OCI-LY7 (cell line): Measurements from ENCODE around the gene SETD1A. TPM values are rescaled to one million over a fixed set of nuclear protein-coding genes. Genes with fewer than 3 reads are reported as not detected.

Experiments
- BruUV-seq: library from RNA; stranded (reverse); fragments of 400-500 nt; replicated peaks from 2 replicates; lab custom pipeline; 2021; lab: Mats Ljungman, UMichigan
- CTCF ChIA-PET: fragments of 300-600 bp; sonication (Branson Sonifier 250); formaldehyde crosslinking; loops from one replicate; lab custom pipeline; 2022; ENCODE audit warnings: antibody characterized with exemption; ENCODE audit not compliant: unreplicated experiment; lab: Charles Lee
- POLR2A ChIA-PET: fragments of 300-600 bp; sonication (Branson Sonifier 250); formaldehyde crosslinking; loops from one replicate; lab custom pipeline; 2022; ENCODE audit warnings: antibody characterized with exemption; lab: Charles Lee
- DNase-seq: peaks from one replicate; pipeline ENCODE4 v3.0.0-alpha.2; 2015; ENCODE audit warnings: low spot score
- H2AFZ ChIP-seq: fragments of 200-600 bp; sonication (generic), shearing (Covaris generic); 2 replicates; pipeline ENCODE4 v1.6.1; 2014; ENCODE audit warnings: mild to moderate bottlenecking, antibody characterized with exemption, low read length, moderate library complexity
- H3K27ac ChIP-seq: fragments of 200-600 bp; sonication (generic); 2 replicates; pipeline ENCODE4 v1.5.1; 2014; ENCODE audit warnings: mixed run types, low read depth, mild to moderate bottlenecking, moderate library complexity, low read length, inconsistent platforms; ENCODE audit not compliant: poor library complexity, severe bottlenecking
- H3K36me3 ChIP-seq: fragments of 200-600 bp; sonication (generic); 2 replicates; pipeline ENCODE4 v1.6.1; 2014; ENCODE audit warnings: mild to moderate bottlenecking, antibody characterized with exemption, low read length, moderate library complexity, mixed read lengths; ENCODE audit not compliant: insufficient read depth
- H3K4me1 ChIP-seq: fragments of 200-600 bp; sonication (generic); 2 replicates; pipeline ENCODE4 v1.5.1; 2014; ENCODE audit warnings: mild to moderate bottlenecking, low read length; ENCODE audit not compliant: insufficient read depth, poor library complexity, severe bottlenecking
- H3K4me2 ChIP-seq: fragments of 200-600 bp; sonication (generic); 2 replicates; pipeline ENCODE4 v1.6.1; 2014; ENCODE audit warnings: mild to moderate bottlenecking, low read length
- H3K4me3 ChIP-seq: fragments of 200-600 bp; sonication (generic); 2 replicates; pipeline ENCODE4 v1.5.1; 2014; ENCODE audit warnings: mild to moderate bottlenecking, low read depth, low read length; ENCODE audit not compliant: poor library complexity, severe bottlenecking
- H3K79me2 ChIP-seq: fragments of 200-600 bp; sonication (generic); 2 replicates; pipeline ENCODE4 v1.6.1; 2016; ENCODE audit warnings: low read depth, mild to moderate bottlenecking, low read length, moderate library complexity, mixed read lengths; ENCODE audit not compliant: insufficient read depth
- H3K9me2 ChIP-seq: fragments of 200-600 bp; sonication (generic); 2 replicates; pipeline ENCODE4 v1.6.1; 2016; ENCODE audit warnings: mild to moderate bottlenecking, low read length, mixed read lengths; ENCODE audit not compliant: insufficient read depth
- H3K9me3 ChIP-seq: fragments of 200-600 bp; sonication (generic); 2 replicates; pipeline ENCODE4 v1.6.1; 2014; ENCODE audit warnings: mild to moderate bottlenecking, mixed run types, low read length, mixed read lengths
- H4K20me1 ChIP-seq: fragments of 200-600 bp; sonication (generic); 2 replicates; pipeline ENCODE4 v1.6.1; 2014; ENCODE audit warnings: mild to moderate bottlenecking, antibody characterized with exemption, low read length, moderate library complexity, mixed read lengths; ENCODE audit not compliant: insufficient read depth
- EZH2phosphoT487 ChIP-seq: fragments of 200-600 bp; sonication (generic); IDR thresholded peaks from 2 replicates; pipeline ENCODE4 v1.6.1; 2018; ENCODE audit warnings: low read depth, borderline replicate concordance, mild to moderate bottlenecking, mixed run types, antibody characterized with exemption, low read length, moderate library complexity, mixed read lengths
- intact Hi-C: fragments of 100-400 bp; cut with micrococcal nuclease; formaldehyde crosslinking; loops from one replicate; pipeline ENCODE4 v1.10.0; 2022; ENCODE audit not compliant: unreplicated experiment
- total RNA-seq, 2 experiments: library from RNA; depleted of rRNA in 1 of 2; stranded (reverse); fragments of >200 nt in 1 of 2; shearing (Covaris generic) in 1 of 2; gene quantifications; 2 replicates each; pipeline ENCODE4 v1.2.3, GENCODE V29; 2014 to 2022
- TF ChIP-seq, protein P1 (sequence below): fragments of 200-600 bp; sonication (generic); conservative IDR thresholded peaks from 2 replicates; pipeline ENCODE4 v1.5.1; 2014; ENCODE audit warnings: mild to moderate bottlenecking, antibody characterized with exemption, low read length, moderate library complexity, mixed read lengths

Gene SETD1A
- total RNA-seq, 2 experiments from 2014 or later = 8.6 to 36.0 TPM

DNA sequence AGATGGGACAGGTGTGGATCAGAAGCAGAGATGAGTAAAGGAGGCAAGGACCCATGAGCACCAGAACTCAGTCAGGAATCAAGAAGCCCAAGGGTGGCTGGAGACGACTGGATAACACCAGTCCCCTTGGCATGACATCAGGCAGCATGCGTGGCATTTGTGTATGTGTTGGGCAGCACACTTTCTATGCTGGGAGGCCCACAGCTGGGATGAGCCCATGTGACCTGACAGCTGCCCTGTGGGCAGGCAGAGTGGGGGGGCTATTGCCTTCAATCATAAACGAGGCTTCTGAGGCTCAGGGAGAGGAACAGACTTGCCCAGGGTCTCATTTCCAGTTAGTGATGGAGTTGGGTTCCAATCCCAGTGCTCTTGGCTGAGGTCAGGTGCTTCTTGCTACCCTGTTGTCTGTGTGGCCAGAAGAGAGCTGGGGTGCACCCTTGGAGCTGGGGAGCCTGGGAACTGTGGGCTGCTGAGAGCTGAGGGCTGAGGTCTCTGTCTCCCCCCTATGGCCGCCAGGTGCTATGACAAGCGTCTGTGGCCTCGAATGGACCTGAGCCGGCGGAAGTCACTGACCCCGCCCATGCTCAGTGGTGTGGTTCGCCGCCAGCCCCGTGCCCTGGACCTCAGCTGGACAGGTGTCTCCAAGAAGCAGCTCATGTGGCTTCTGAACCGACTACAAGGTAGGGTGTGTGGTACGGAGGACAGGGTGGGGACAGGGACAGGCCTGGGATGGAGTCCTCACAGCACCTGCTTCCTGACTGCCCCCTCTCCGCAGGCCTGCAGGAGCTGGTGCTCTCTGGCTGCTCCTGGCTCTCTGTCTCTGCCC lies 15.7 kb upstream of the SETD1A start:
- Histone ChIP-seq H3K4me3 (no peak overlapping the region), H3K4me2 (peak overlapping the region; percentile 18; the same call in 1 of the 2 replicates), H4K20me1 (no peaks in the 10 kb centered on the region), H3K79me2 (no peaks in the 10 kb centered on the region), H3K4me1 (peaks cover 13% of the 10 kb centered on the region), H3K27ac (no peak overlapping the region), H3K36me3 (peaks cover 29% of the 10 kb centered on the region), H3K9me2 (no peaks in the 10 kb centered on the region), H3K9me3 (no peaks in the 10 kb centered on the region), H2AFZ (no peak overlapping the region)
- CTCF ChIA-PET = interaction anchor here (0.8 to 1.4 kb wide), 5 partner anchors 10 to 193 kb away, joined by 3 to 5 read pairs (median 3); partner anchors contain the start of gene PHKG2
- intact Hi-C loops = loop anchor here (1.0 kb wide), 1 partner anchor 98 kb away; no protein-coding TSS in a partner anchor
- TF ChIP-seq, protein P1, sequence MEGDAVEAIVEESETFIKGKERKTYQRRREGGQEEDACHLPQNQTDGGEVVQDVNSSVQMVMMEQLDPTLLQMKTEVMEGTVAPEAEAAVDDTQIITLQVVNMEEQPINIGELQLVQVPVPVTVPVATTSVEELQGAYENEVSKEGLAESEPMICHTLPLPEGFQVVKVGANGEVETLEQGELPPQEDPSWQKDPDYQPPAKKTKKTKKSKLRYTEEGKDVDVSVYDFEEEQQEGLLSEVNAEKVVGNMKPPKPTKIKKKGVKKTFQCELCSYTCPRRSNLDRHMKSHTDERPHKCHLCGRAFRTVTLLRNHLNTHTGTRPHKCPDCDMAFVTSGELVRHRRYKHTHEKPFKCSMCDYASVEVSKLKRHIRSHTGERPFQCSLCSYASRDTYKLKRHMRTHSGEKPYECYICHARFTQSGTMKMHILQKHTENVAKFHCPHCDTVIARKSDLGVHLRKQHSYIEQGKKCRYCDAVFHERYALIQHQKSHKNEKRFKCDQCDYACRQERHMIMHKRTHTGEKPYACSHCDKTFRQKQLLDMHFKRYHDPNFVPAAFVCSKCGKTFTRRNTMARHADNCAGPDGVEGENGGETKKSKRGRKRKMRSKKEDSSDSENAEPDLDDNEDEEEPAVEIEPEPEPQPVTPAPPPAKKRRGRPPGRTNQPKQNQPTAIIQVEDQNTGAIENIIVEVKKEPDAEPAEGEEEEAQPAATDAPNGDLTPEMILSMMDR = peak; percentile 92
- no peak for TF ChIP-seq EZH2phosphoT487
- POLR2A ChIA-PET = interaction anchor here (0.9 kb wide), 1 partner anchor 10 kb away, joined by 3 read pairs; no protein-coding TSS in a partner anchor
- DNase-seq = peak; percentile 74
- no TSS peak for BruUV-seq

DNA sequence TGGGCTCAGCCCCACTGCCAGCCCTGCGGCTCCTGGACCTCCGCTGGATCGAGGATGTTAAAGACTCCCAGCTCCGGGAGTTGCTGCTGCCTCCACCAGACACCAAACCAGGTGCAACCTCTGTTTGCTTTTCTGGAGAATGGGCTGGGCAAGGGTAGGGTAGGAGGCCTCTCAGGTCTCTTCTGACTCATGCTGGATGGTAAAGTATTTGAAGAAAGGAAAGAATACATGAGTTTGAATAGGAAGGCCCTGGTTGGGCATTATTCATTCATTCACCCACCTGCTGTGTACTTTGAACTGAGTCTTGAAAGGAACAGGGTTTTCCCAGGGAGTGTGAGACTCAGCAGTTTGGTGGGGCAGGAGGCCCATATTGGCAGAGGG lies 15.1 kb upstream of the SETD1A start:
- H3K27ac ChIP-seq = no peak overlapping the region
- no peak overlapping the region for H2AFZ ChIP-seq
- H3K9me2 ChIP-seq = no peaks in the 10 kb centered on the region
- intact Hi-C loops = loop anchor here (1.0 kb wide), 1 partner anchor 98 kb away; no protein-coding TSS in a partner anchor
- TF ChIP-seq EZH2phosphoT487 = no peak
- TF ChIP-seq, protein P1 = no peak
- H4K20me1 ChIP-seq = no peaks in the 10 kb centered on the region
- H3K79me2 ChIP-seq = no peaks in the 10 kb centered on the region
- H3K4me2 ChIP-seq = peak overlapping the region; percentile 18; the same call in 1 of the 2 replicates
- BruUV-seq = no TSS peak
- POLR2A ChIA-PET = interaction anchor here (0.7 kb wide), 1 partner anchor 90 kb away, joined by 5 read pairs; no protein-coding TSS in a partner anchor
- CTCF ChIA-PET = interaction anchor here (0.8 to 1.4 kb wide), 5 partner anchors 11 to 194 kb away, joined by 3 to 5 read pairs (median 3); partner anchors contain the start of gene PHKG2
- peaks cover 26% of the 10 kb centered on the region for H3K36me3 ChIP-seq
- H3K9me3 ChIP-seq = no peaks in the 10 kb centered on the region
- peaks cover 12% of the 10 kb centered on the region for H3K4me1 ChIP-seq
- DNase-seq = no peak
- H3K4me3 ChIP-seq = no peak overlapping the region
